Lung (tissue), 12 donors: ENCODE data around the gene MYO5B. TPM values are rescaled to one million over a fixed set of nuclear protein-coding genes. Genes with fewer than 3 reads are reported as not detected.

Experiments
- ATAC-seq: fragments of 200-7000 bp; cut with Tn5 transposase; one replicate; pipeline ENCODE4 v1.9.1; 2020; ENCODE audit warnings: moderate number of reproducible peaks; ENCODE audit not compliant: insufficient read depth, low FRiP score
- DNase-seq, 3 donors: peaks; one replicate each; pipeline ENCODE4 v3.0.0-alpha.2; 2013 to 2017
- H3K27ac ChIP-seq, 2 donors: one replicate each; pipeline ENCODE4 v1.5.1; 2013; ENCODE audit warnings: mild to moderate bottlenecking in 2 of 2, moderate library complexity in 2 of 2, control low read depth in 1 of 2, inconsistent platforms in 1 of 2, low read depth in 1 of 2, low read length in 1 of 2
- H3K27me3 ChIP-seq, 3 donors: one replicate each; pipeline ENCODE4 v1.5.1; 2013; ENCODE audit warnings: low read length in 2 of 3; ENCODE audit not compliant: control insufficient read depth in 3 of 3, insufficient read depth in 3 of 3
- H3K36me3 ChIP-seq, 4 donors: one replicate each; pipeline ENCODE4 v1.5.1; 2013; ENCODE audit warnings: low read length in 4 of 4, mild to moderate bottlenecking in 1 of 4, moderate library complexity in 1 of 4; ENCODE audit not compliant: control insufficient read depth in 4 of 4, insufficient read depth in 4 of 4
- H3K4me1 ChIP-seq, 5 donors: one replicate each; pipeline ENCODE4 v1.5.1; 2013; ENCODE audit warnings: low read length in 5 of 5, mild to moderate bottlenecking in 2 of 5, moderate library complexity in 1 of 5; ENCODE audit not compliant: control insufficient read depth in 5 of 5, insufficient read depth in 5 of 5
- H3K4me3 ChIP-seq: one replicate; pipeline ENCODE4 v1.5.1; 2013; ENCODE audit warnings: mild to moderate bottlenecking, control low read depth, moderate library complexity
- H3K9ac ChIP-seq, 2 donors: one replicate each; pipeline ENCODE4 v1.5.1; 2013; ENCODE audit warnings: low read length in 2 of 2, control low read depth in 1 of 2; ENCODE audit not compliant: insufficient read depth in 1 of 2
- H3K9me3 ChIP-seq, 4 donors: one replicate each; pipeline ENCODE4 v1.5.1; 2013; ENCODE audit warnings: low read length in 3 of 4, mild to moderate bottlenecking in 1 of 4, moderate library complexity in 1 of 4; ENCODE audit not compliant: control insufficient read depth in 4 of 4, insufficient read depth in 3 of 4
- CTCF ChIP-seq: IDR thresholded peaks from 2 replicates; pipeline ENCODE4 v1.5.1; 2012; ENCODE audit warnings: mild to moderate bottlenecking; ENCODE audit errors: control extremely low read depth, extremely low read depth
- WGBS, 2 donors: extraction: QIAGEN DNeasy Blood & Tissue Kit; methylation state at CpG; one replicate each; pipeline ENCODE4 v1.1.7; 2013; 5-methylcytosine and 5-hydroxymethylcytosine counted together
- polyA plus RNA-seq, 2 donors: library from polyadenylated mRNA; stranded (reverse); fragments of 200-250 nt; gene quantifications; one replicate each; pipeline ENCODE4 v1.2.1, GENCODE V29; 2013
- total RNA-seq, 2 donors: library from RNA; depleted of rRNA in 1 of 2; stranded (reverse); fragments of >200 nt in 1 of 2; gene quantifications; one replicate each; pipeline ENCODE4 v1.2.1, GENCODE V29; 2014 to 2021
- donor health status: control.
- donor health status: control.
- donor health status: Bipolar disorder and iron deficiency.
- donor health status: healthy.
- donor health status: DM: yes; HTN: yes; CAD: no.

MYO5B gene
- total and polyA plus RNA-seq, 4 donors, result 9.7 to 25.6 (median 19.7) TPM

- no peak overlapping the region for H3K4me3 ChIP-seq
- WGBS, 2 donors, result 79 to 96% methylated on average over 2 of the region's 2 CpGs
- DNase-seq (no peak), ATAC-seq (no peak)
- no peak overlapping the region for H3K9ac ChIP-seq
- H3K9me3 ChIP-seq, result no peaks in the 10 kb centered on the region
- no peaks in the 10 kb centered on the region for H3K27me3 ChIP-seq
- peaks cover 0 to 2% (median 0%) of the 10 kb centered on the region in 5 donors for H3K4me1 ChIP-seq
- H3K36me3 ChIP-seq, result no peaks in the 10 kb centered on the region
- no peak for TF ChIP-seq CTCF
- no peak overlapping the region for H3K27ac ChIP-seq
Observed at GRCh38 chr18:50154420-50154819, 40.5 kb downstream of the MYO5B start.

GRCh38 chr18:50152900-50153299 lies 42.0 kb downstream of the MYO5B start:
- 92 to 100% methylated on average over 2 of the region's 2 CpGs for WGBS, 2 donors
- ATAC-seq, result no peak
- Histone ChIP-seq H3K9ac (no peak overlapping the region), H3K4me3 (no peak overlapping the region), H3K27ac (no peak overlapping the region), H3K9me3 (no peaks in the 10 kb centered on the region), H3K27me3 (no peaks in the 10 kb centered on the region), H3K4me1 (no peaks in the 10 kb centered on the region), H3K36me3 (no peaks in the 10 kb centered on the region)
- no peak for TF ChIP-seq CTCF
- DNase-seq, result no peak

- H3K9ac ChIP-seq, result no peak overlapping the region
- 66 to 68% methylated on average over 8 of the region's 8 CpGs for WGBS, 2 donors
- H3K9me3 ChIP-seq, result no peaks in the 10 kb centered on the region
- no peaks in the 10 kb centered on the region for H3K4me1 ChIP-seq
- H3K4me3 ChIP-seq, result no peak overlapping the region
- ATAC-seq (no peak), DNase-seq (no peak)
- TF ChIP-seq CTCF, result no peak
- H3K27me3 ChIP-seq, result no peaks in the 10 kb centered on the region
- no peak overlapping the region for H3K27ac ChIP-seq
- no peaks in the 10 kb centered on the region for H3K36me3 ChIP-seq
Observed at GRCh38 chr18:50151926-50152325, 43.0 kb downstream of the MYO5B start.

GRCh38 chr18:50144540-50144939 lies 50.4 kb downstream of the MYO5B start:
- no peak for TF ChIP-seq CTCF
- ATAC-seq (no peak), DNase-seq (no peak)
- Histone ChIP-seq H3K4me1 (no peaks in the 10 kb centered on the region), H3K27me3 (no peaks in the 10 kb centered on the region), H3K9me3 (no peaks in the 10 kb centered on the region), H3K27ac (no peak overlapping the region), H3K9ac (no peak overlapping the region), H3K4me3 (no peak overlapping the region), H3K36me3 (no peaks in the 10 kb centered on the region)
